ENCODE measurements around the gene RHOV. TPM values are rescaled to one million over a fixed set of nuclear protein-coding genes. Genes with fewer than 3 reads are reported as not detected.

Gene RHOV
- total and polyA plus RNA-seq, 10 of the 15 experiments (the other 5 are each of a cell fraction or from before 2014, with no cell fraction given) = 0.24 to 39.3 (median 9.3) TPM

DNA sequence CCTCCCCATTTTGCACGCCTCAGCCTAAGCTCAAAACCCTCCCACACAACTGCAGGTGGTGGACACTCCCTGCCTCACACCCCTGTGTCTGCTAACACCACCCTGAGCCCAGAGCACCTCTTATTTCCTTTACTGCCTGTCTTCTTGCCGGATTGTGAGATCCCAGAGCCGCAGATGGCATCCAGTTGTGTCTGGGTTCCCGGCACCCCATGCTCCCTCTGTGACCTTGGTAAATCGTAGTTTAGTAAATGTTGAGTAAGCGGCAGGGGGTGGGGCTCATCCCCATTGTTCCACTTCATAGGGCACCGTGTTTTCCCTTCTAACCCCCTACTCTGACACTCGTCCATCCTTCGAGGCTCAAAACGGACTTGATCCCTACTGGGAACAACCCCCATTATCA, 15.3 kb downstream of the RHOV start:
- DNase-seq (ENCODE audit: low read depth, low spot score) (no peak), FAIRE-seq (no peak), ATAC-seq (no peak)
- Histone ChIP-seq H3K9me3 (replicated peaks; ENCODE audit: control insufficient read depth, insufficient read depth, low read length) (no peaks in the 10 kb centered on the region), H3K27ac (ENCODE audit: control insufficient read depth, insufficient read depth) (no peak overlapping the region), H3K4me3 (no peak overlapping the region), H3K36me3 (ENCODE audit: control insufficient read depth in 2 of 2, insufficient read depth in 2 of 2, low read length in 1 of 2) (peaks cover 0 to 2% of the 10 kb centered on the region in 2 experiments; a peak in 2 of 4 replicates), H3K27me3 (replicated peaks in 1 of 2; ENCODE audit: control insufficient read depth in 2 of 2, insufficient read depth in 2 of 2, low read length in 1 of 2) (no peaks in the 10 kb centered on the region), H2AFZ (ENCODE audit: control insufficient read depth, low read depth, low read length) (no peak overlapping the region), H3K79me2 (ENCODE audit: control insufficient read depth, insufficient read depth, low read length) (no peaks in the 10 kb centered on the region), H3K4me1 (ENCODE audit: control insufficient read depth, insufficient read depth, low read length) (peaks cover 4% of the 10 kb centered on the region), H3K9ac (ENCODE audit: control insufficient read depth, insufficient read depth, low read length) (no peak overlapping the region), H4K20me1 (ENCODE audit: control insufficient read depth, insufficient read depth) (no peaks in the 10 kb centered on the region), H3K4me2 (ENCODE audit: control insufficient read depth, insufficient read depth) (no peak overlapping the region)
- no TSS peak for BruUV-seq (replicated peaks)
- ChIA-PET SMC1A (ENCODE audit: uncharacterized antibody, unreplicated experiment) (interaction anchor here (0.8 to 8.5 kb wide), 18 partner anchors 10 to 686 kb away, joined by 3 to 290 read pairs (median 7); partner anchors contain the start of genes RAD51, RHOV, RPAP1 and VPS18), RAD21 (ENCODE audit: unreplicated experiment) (interaction anchor here (0.7 to 4.0 kb wide), 16 partner anchors 9 to 760 kb away, joined by 3 to 41 read pairs (median 4); partner anchors contain the start of genes DNAJC17, INO80, RAD51 and SPINT1), CTCF (interaction anchor here (0.7 to 7.5 kb wide), 30 partner anchors 12 to 478 kb away, joined by 3 to 140 read pairs (median 4); partner anchors contain the start of genes DNAJC17, EXD1, GCHFR and RAD51), POLR2A (interaction anchor here (0.9 to 2.5 kb wide), 5 partner anchors 11 to 44 kb away, joined by 3 to 17 read pairs (median 3); partner anchors contain the start of gene SPINT1)
- TF ChIP-seq EGR1 (IDR thresholded peaks at IDR 0.05; ENCODE audit: borderline replicate concordance in 1 of 2, low read depth in 2 of 2, low read length in 2 of 2) (no peak), POLR2AphosphoS5 (IDR thresholded peaks at IDR 0.05; ENCODE audit: low read length) (no peak), JUNB (IDR thresholded peaks at IDR 0.05) (no peak), NRF1 (conservative IDR thresholded peaks at IDR 0.05; ENCODE audit: low read depth, low read length) (no peak), DPF2 (IDR thresholded peaks at IDR 0.05) (no peak), IRF4 (IDR thresholded peaks at IDR 0.05; ENCODE audit: low read depth, low read length) (no peak)
- TF ChIP-seq, protein P1, sequence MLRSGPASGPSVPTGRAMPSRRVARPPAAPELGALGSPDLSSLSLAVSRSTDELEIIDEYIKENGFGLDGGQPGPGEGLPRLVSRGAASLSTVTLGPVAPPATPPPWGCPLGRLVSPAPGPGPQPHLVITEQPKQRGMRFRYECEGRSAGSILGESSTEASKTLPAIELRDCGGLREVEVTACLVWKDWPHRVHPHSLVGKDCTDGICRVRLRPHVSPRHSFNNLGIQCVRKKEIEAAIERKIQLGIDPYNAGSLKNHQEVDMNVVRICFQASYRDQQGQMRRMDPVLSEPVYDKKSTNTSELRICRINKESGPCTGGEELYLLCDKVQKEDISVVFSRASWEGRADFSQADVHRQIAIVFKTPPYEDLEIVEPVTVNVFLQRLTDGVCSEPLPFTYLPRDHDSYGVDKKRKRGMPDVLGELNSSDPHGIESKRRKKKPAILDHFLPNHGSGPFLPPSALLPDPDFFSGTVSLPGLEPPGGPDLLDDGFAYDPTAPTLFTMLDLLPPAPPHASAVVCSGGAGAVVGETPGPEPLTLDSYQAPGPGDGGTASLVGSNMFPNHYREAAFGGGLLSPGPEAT (IDR thresholded peaks at IDR 0.05; ENCODE audit: low read depth) = no peak
- TF ChIP-seq, protein P2, sequence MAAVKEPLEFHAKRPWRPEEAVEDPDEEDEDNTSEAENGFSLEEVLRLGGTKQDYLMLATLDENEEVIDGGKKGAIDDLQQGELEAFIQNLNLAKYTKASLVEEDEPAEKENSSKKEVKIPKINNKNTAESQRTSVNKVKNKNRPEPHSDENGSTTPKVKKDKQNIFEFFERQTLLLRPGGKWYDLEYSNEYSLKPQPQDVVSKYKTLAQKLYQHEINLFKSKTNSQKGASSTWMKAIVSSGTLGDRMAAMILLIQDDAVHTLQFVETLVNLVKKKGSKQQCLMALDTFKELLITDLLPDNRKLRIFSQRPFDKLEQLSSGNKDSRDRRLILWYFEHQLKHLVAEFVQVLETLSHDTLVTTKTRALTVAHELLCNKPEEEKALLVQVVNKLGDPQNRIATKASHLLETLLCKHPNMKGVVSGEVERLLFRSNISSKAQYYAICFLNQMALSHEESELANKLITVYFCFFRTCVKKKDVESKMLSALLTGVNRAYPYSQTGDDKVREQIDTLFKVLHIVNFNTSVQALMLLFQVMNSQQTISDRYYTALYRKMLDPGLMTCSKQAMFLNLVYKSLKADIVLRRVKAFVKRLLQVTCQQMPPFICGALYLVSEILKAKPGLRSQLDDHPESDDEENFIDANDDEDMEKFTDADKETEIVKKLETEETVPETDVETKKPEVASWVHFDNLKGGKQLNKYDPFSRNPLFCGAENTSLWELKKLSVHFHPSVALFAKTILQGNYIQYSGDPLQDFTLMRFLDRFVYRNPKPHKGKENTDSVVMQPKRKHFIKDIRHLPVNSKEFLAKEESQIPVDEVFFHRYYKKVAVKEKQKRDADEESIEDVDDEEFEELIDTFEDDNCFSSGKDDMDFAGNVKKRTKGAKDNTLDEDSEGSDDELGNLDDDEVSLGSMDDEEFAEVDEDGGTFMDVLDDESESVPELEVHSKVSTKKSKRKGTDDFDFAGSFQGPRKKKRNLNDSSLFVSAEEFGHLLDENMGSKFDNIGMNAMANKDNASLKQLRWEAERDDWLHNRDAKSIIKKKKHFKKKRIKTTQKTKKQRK (IDR thresholded peaks at IDR 0.05; ENCODE audit: low read depth, low read length) = no peak
- in situ Hi-C loops (cut with MboI) = loop anchor here (5.0 kb wide), 1 partner anchor 34 kb away; the partner anchor contains the start of gene VPS18
- intact Hi-C loops (cut with micrococcal nuclease; ENCODE audit: unreplicated experiment) = loop anchor here (2.0 kb wide), 1 partner anchor 14 kb away; no protein-coding TSS in a partner anchor
- whole genome bisulfite sequencing (ENCODE audit: insufficient coverage, insufficient replicate concordance, low lambda C conversion rate, missing lambda C conversion rate) = 57% methylated on average over 10 of the region's 10 CpGs
